SK-N-SH treated with all-trans-retinoic acid at 6 μM for 48 hours (cell line): ENCODE measurements around the gene ABHD2.

Source experiments
- ATAC-seq: fragments of 200-7000 bp; cut with Tn5 transposase; 3 replicates; pipeline ENCODE4 v1.9.1; 2020; ENCODE audit warnings: mild to moderate bottlenecking, moderate library complexity
- ARNTL ChIP-seq: fragments of 450-650 bp; formaldehyde crosslinking; IDR thresholded peaks from 2 replicates; pipeline ENCODE4 v1.5.0; 2020; ENCODE audit warnings: low read depth, mild to moderate bottlenecking, moderate library complexity, borderline replicate concordance
- BACH2 ChIP-seq: fragments of 250-450 bp; sonication (Bioruptor Pico); IDR thresholded peaks from 2 replicates; pipeline ENCODE4 v1.9.0; 2021; ENCODE audit warnings: mild to moderate bottlenecking, borderline replicate concordance
- CSDC2 ChIP-seq: fragments of 250-450 bp; sonication (Bioruptor Pico); IDR thresholded peaks from 2 replicates; pipeline ENCODE4 v1.5.0; 2020; ENCODE audit warnings: mild to moderate bottlenecking, moderate library complexity
- CSRNP3 ChIP-seq: fragments of 250-450 bp; sonication (Bioruptor Pico); IDR thresholded peaks from 2 replicates; pipeline ENCODE4 v1.5.1; 2021; ENCODE audit warnings: mild to moderate bottlenecking, moderate library complexity
- ESRRG ChIP-seq: fragments of 250-450 bp; sonication (Bioruptor Pico); IDR thresholded peaks from 2 replicates; pipeline ENCODE4 v1.6.1; 2021; ENCODE audit warnings: mild to moderate bottlenecking
- GLIS3 ChIP-seq: fragments of 250-450 bp; sonication (Bioruptor Pico); IDR thresholded peaks from 2 replicates; pipeline ENCODE4 v1.5.0; 2020; ENCODE audit warnings: mild to moderate bottlenecking, moderate library complexity
- ISL1 ChIP-seq: fragments of 250-450 bp; sonication (Bioruptor Pico); IDR thresholded peaks from 2 replicates; pipeline ENCODE4 v2.1.2; 2022; ENCODE audit warnings: mild to moderate bottlenecking, moderate library complexity
- OSR1 ChIP-seq: fragments of 250-450 bp; sonication (Bioruptor Pico); IDR thresholded peaks from 2 replicates; pipeline ENCODE4 v1.8.0; 2022; ENCODE audit warnings: moderate library complexity, mild to moderate bottlenecking, inconsistent platforms
- PATZ1 ChIP-seq: fragments of 250-450 bp; sonication (Bioruptor Pico); IDR thresholded peaks from 2 replicates; pipeline ENCODE4 v1.8.0; 2020; ENCODE audit warnings: mild to moderate bottlenecking, moderate library complexity, borderline replicate concordance
- POU6F1 ChIP-seq: fragments of 250-450 bp; sonication (Bioruptor Pico); IDR thresholded peaks from 2 replicates; pipeline ENCODE4 v1.8.0; 2021; ENCODE audit warnings: low read depth, mild to moderate bottlenecking, moderate library complexity, borderline replicate concordance
- PPARA ChIP-seq: fragments of 250-450 bp; sonication (Bioruptor Pico); IDR thresholded peaks from 2 replicates; pipeline ENCODE4 v1.5.0; 2020; ENCODE audit warnings: mild to moderate bottlenecking, borderline replicate concordance
- RARB ChIP-seq: fragments of 250-450 bp; sonication (Bioruptor Pico); IDR thresholded peaks from 2 replicates; pipeline ENCODE4 v1.8.0; 2021; ENCODE audit warnings: mild to moderate bottlenecking, moderate library complexity
- SNAI2 ChIP-seq: fragments of 250-450 bp; sonication (Bioruptor Pico); IDR thresholded peaks from 2 replicates; pipeline ENCODE4 v1.5.0; 2020; ENCODE audit warnings: mild to moderate bottlenecking, moderate library complexity
- TOX ChIP-seq: fragments of 250-450 bp; sonication (Bioruptor Pico); IDR thresholded peaks from 2 replicates; pipeline ENCODE4 v1.8.0; 2021; ENCODE audit warnings: mild to moderate bottlenecking, moderate library complexity, borderline replicate concordance
- TSHZ2 ChIP-seq: fragments of 250-450 bp; sonication (Bioruptor Pico); IDR thresholded peaks from 2 replicates; pipeline ENCODE4 v1.5.0; 2020; ENCODE audit warnings: mild to moderate bottlenecking, moderate library complexity
- ZC3H10 ChIP-seq: fragments of 250-450 bp; sonication (Bioruptor Pico); IDR thresholded peaks from 2 replicates; pipeline ENCODE4 v1.5.1; 2021; ENCODE audit warnings: mild to moderate bottlenecking, moderate library complexity
- ZFP3 ChIP-seq: fragments of 250-450 bp; sonication (Bioruptor Pico); IDR thresholded peaks from 2 replicates; pipeline ENCODE4 v1.5.0; 2020; ENCODE audit warnings: mild to moderate bottlenecking, moderate library complexity
- ZFP30 ChIP-seq: fragments of 450-650 bp; formaldehyde crosslinking; IDR thresholded peaks from 2 replicates; pipeline ENCODE4 v1.5.0; 2022; ENCODE audit warnings: mild to moderate bottlenecking, moderate library complexity
- ZNF565 ChIP-seq: fragments of 450-650 bp; formaldehyde crosslinking; conservative IDR thresholded peaks from 2 replicates; pipeline ENCODE4 v1.5.0; 2020; ENCODE audit warnings: low read depth, mild to moderate bottlenecking, moderate library complexity
- ZNF70 ChIP-seq: fragments of 450-650 bp; formaldehyde crosslinking; IDR thresholded peaks from 2 replicates; pipeline ENCODE4 v1.5.0; 2020; ENCODE audit warnings: mild to moderate bottlenecking, moderate library complexity
- ZNF8 ChIP-seq: fragments of 450-650 bp; formaldehyde crosslinking; IDR thresholded peaks from 2 replicates; pipeline ENCODE4 v1.5.0; 2020; ENCODE audit warnings: mild to moderate bottlenecking, moderate library complexity
- TF ChIP-seq, protein P1 (sequence below): fragments of 250-450 bp; sonication (Bioruptor Pico); IDR thresholded peaks from 2 replicates; pipeline ENCODE4 v1.5.1; 2020; ENCODE audit warnings: low read depth, mild to moderate bottlenecking, moderate library complexity

The ABHD2 gene

GRCh38 chr15:89078851-89079810, 9.1 kb upstream of the ABHD2 start:
- ATAC-seq, result no peak
- no peak for TF ChIP-seq SNAI2
- TF ChIP-seq CSRNP3 (CRISPR knock-in tag), result no peak
- no peak for TF ChIP-seq ZFP30 (CRISPR knock-in tag)
- no peak for TF ChIP-seq TOX (CRISPR knock-in tag)
- TF ChIP-seq BACH2 (CRISPR knock-in tag), result no peak
- no peak for TF ChIP-seq RARB (CRISPR knock-in tag)
- no peak for TF ChIP-seq PATZ1 (CRISPR knock-in tag)
- no peak for TF ChIP-seq ZNF8
- TF ChIP-seq, protein P1, sequence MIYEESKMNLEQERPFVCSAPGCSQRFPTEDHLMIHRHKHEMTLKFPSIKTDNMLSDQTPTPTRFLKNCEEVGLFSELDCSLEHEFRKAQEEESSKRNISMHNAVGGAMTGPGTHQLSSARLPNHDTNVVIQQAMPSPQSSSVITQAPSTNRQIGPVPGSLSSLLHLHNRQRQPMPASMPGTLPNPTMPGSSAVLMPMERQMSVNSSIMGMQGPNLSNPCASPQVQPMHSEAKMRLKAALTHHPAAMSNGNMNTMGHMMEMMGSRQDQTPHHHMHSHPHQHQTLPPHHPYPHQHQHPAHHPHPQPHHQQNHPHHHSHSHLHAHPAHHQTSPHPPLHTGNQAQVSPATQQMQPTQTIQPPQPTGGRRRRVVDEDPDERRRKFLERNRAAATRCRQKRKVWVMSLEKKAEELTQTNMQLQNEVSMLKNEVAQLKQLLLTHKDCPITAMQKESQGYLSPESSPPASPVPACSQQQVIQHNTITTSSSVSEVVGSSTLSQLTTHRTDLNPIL (CRISPR knock-in tag), result no peak
- no peak for TF ChIP-seq ZC3H10 (CRISPR knock-in tag)
- TF ChIP-seq CSDC2 (CRISPR knock-in tag), result no peak
- TF ChIP-seq TSHZ2 (CRISPR knock-in tag), result no peak
- TF ChIP-seq POU6F1 (CRISPR knock-in tag), result no peak
- no peak for TF ChIP-seq ESRRG
- TF ChIP-seq ZNF70, result no peak
- no peak for TF ChIP-seq OSR1 (CRISPR knock-in tag)

GRCh38 chr15:89081878-89082277, 6.4 kb upstream of the ABHD2 start:
- no peak for ATAC-seq
- TF ChIP-seq ZNF70 (no peak), POU6F1 (CRISPR knock-in tag) (no peak), GLIS3 (no peak), CSDC2 (CRISPR knock-in tag) (no peak), ZNF565 (CRISPR knock-in tag) (no peak), PATZ1 (CRISPR knock-in tag) (no peak), ZFP3 (CRISPR knock-in tag) (no peak), ISL1 (no peak), ESRRG (no peak), PPARA (CRISPR knock-in tag) (no peak), TSHZ2 (CRISPR knock-in tag) (no peak), ARNTL (CRISPR knock-in tag) (no peak), ZC3H10 (CRISPR knock-in tag) (no peak), SNAI2 (no peak), ZNF8 (no peak), BACH2 (CRISPR knock-in tag) (no peak), RARB (CRISPR knock-in tag) (no peak), ZFP30 (CRISPR knock-in tag) (no peak), OSR1 (CRISPR knock-in tag) (no peak)
